Raji (cell line): ENCODE measurements around the gene NFATC1.

Experiments used
- POLR2A ChIP-seq: IDR thresholded peaks from 2 replicates; pipeline ENCODE4 v1.6.1; 2011; ENCODE audit warnings: low read depth, low read length, control low read depth; ENCODE audit not compliant: insufficient read depth

NFATC1 gene

GRCh38 chr18:79395761-79396404 is at the start of gene NFATC1:
TSS of gene NFATC1 (plus strand) at chr18:79395930. CDS start at chr18:79396225, 295 bp downstream.
- TF ChIP-seq POLR2A: peak; percentile 73

- no peak for TF ChIP-seq POLR2A
These were observed 49.7 kb upstream of the NFATC1 start for GRCh38 chr18:79345981-79346380.

- TF ChIP-seq POLR2A: no peak
These were observed 47.7 kb upstream of the NFATC1 start for GRCh38 chr18:79348066-79348465.

- no peak for TF ChIP-seq POLR2A
These were observed 43.3 kb upstream of the NFATC1 start for GRCh38 chr18:79352432-79352831.

- no peak for TF ChIP-seq POLR2A
These were observed 42.5 kb upstream of the NFATC1 start for GRCh38 chr18:79353267-79353666.

- no peak for TF ChIP-seq POLR2A
These were observed 41.4 kb upstream of the NFATC1 start for GRCh38 chr18:79354350-79354749.

- TF ChIP-seq POLR2A: no peak
These were observed 40.0 kb upstream of the NFATC1 start for GRCh38 chr18:79355433-79356335.

- TF ChIP-seq POLR2A: no peak
These were observed 39.3 kb upstream of the NFATC1 start for GRCh38 chr18:79356435-79356834.

- no peak for TF ChIP-seq POLR2A
These were observed 34.8 kb upstream of the NFATC1 start for GRCh38 chr18:79360933-79361332.

- no peak for TF ChIP-seq POLR2A
These were observed 33.8 kb upstream of the NFATC1 start for GRCh38 chr18:79361766-79362522.

- TF ChIP-seq POLR2A: no peak
These were observed 30.0 kb upstream of the NFATC1 start for GRCh38 chr18:79365701-79366100.

- TF ChIP-seq POLR2A: no peak
These were observed 29.3 kb upstream of the NFATC1 start for GRCh38 chr18:79366177-79367094.

- no peak for TF ChIP-seq POLR2A
These were observed 28.2 kb upstream of the NFATC1 start for GRCh38 chr18:79367480-79367879.

- TF ChIP-seq POLR2A: no peak
These were observed 27.7 kb upstream of the NFATC1 start for GRCh38 chr18:79367989-79368388.

GRCh38 chr18:79368681-79369080 is 27.0 kb upstream of the NFATC1 start:
- no peak for TF ChIP-seq POLR2A

GRCh38 chr18:79371561-79372121 is 24.1 kb upstream of the NFATC1 start:
- no peak for TF ChIP-seq POLR2A
